GM19099 (cell line): Measurements from ENCODE around the gene MEGF11.

Experiments
- POLR2A ChIP-seq: IDR thresholded peaks from 3 replicates; pipeline ENCODE4 v1.6.1; 2011; ENCODE audit warnings: low read depth; ENCODE audit not compliant: insufficient read length; ENCODE audit errors: extremely low read depth

Gene MEGF11

GRCh38 chr15:66078196-66078928 lies 175.2 kb downstream of the MEGF11 start:
- no peak for TF ChIP-seq POLR2A

- TF ChIP-seq POLR2A = no peak
Observed at GRCh38 chr15:66077320-66077663, 176.3 kb downstream of the MEGF11 start.

GRCh38 chr15:66076591-66077319 lies 176.8 kb downstream of the MEGF11 start:
- no peak for TF ChIP-seq POLR2A

GRCh38 chr15:66075947-66076346 lies 177.6 kb downstream of the MEGF11 start:
- no peak for TF ChIP-seq POLR2A

- TF ChIP-seq POLR2A = no peak
Observed at GRCh38 chr15:66072616-66073361, 180.8 kb downstream of the MEGF11 start.

GRCh38 chr15:66071921-66072295 lies 181.6 kb downstream of the MEGF11 start:
- TF ChIP-seq POLR2A = no peak

- no peak for TF ChIP-seq POLR2A
Observed at GRCh38 chr15:66071160-66071920, 182.2 kb downstream of the MEGF11 start.

- TF ChIP-seq POLR2A = no peak
Observed at GRCh38 chr15:66070220-66070934, 183.2 kb downstream of the MEGF11 start.

GRCh38 chr15:66069751-66070150 lies 183.8 kb downstream of the MEGF11 start:
- TF ChIP-seq POLR2A = no peak

- no peak for TF ChIP-seq POLR2A
Observed at GRCh38 chr15:66068801-66069200, 184.7 kb downstream of the MEGF11 start.

GRCh38 chr15:66067687-66068086 lies 185.9 kb downstream of the MEGF11 start:
- no peak for TF ChIP-seq POLR2A

GRCh38 chr15:66066481-66066880 lies 187.1 kb downstream of the MEGF11 start:
- TF ChIP-seq POLR2A = no peak

GRCh38 chr15:66066005-66066404 lies 187.5 kb downstream of the MEGF11 start:
- no peak for TF ChIP-seq POLR2A

GRCh38 chr15:66065325-66065724 lies 188.2 kb downstream of the MEGF11 start:
- TF ChIP-seq POLR2A = no peak
